ENCODE results near the gene FRMD8. TPM values are rescaled to one million over a fixed set of nuclear protein-coding genes. Genes with fewer than 3 reads are reported as not detected.

Gene FRMD8
- total RNA-seq, 1 experiment from 2014 or later, result 68.3 TPM

DNA sequence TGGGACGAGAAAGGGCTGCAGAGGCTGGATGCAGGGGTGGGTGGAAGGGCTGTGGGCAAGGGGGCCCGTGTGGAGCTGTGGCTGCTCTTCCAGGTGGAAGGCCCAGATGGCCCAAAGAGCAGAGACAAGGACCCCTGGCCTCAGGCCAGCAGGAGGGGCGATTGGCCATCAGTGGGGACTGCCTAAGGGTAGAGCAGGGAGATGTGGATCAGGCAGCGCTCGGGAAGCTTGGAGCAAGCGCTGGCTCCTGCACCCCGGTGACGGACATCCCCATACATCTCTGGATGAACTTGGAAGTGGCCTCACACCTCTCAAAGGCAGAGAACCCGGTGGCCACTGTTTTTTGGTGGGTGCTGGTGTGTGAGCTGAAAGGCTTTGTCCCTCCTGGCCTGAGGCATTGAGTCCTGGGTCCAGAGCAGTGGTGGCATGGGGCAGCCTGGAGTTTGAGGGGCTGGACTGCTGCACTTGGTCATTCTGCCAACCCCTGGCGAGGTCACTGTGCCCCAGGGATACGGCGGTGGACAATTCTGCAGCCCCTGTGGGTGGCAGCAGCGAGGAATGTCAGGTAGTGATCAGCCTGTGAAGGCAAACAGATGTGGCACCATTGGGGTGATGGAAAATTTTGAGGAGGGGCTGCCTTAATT lies 5.9 kb downstream of the FRMD8 start:
- Histone ChIP-seq H3K4me3 (ENCODE audit: low read length) (no peak overlapping the region), H3K9me3 (ENCODE audit: low read length) (no peaks in the 10 kb centered on the region), H3K9ac (ENCODE audit: low read length) (no peak overlapping the region), H2AFZ (ENCODE audit: low read length) (no peak overlapping the region), H3K4me1 (ENCODE audit: insufficient read depth, low read length) (peaks cover 11% of the 10 kb centered on the region), H3K27me3 (ENCODE audit: low read length) (no peaks in the 10 kb centered on the region), H3K36me3 (ENCODE audit: low read depth, low read length) (peaks cover 7% of the 10 kb centered on the region; the same call in 1 of the 2 replicates), H3K79me2 (ENCODE audit: low read length) (peaks cover 38% of the 10 kb centered on the region), H3F3A (ENCODE audit: low read length, unreplicated experiment) (no peaks in the 10 kb centered on the region), H3K4me2 (ENCODE audit: low read length) (no peak overlapping the region), H4K20me1 (ENCODE audit: low read length) (peaks cover 6% of the 10 kb centered on the region; the same call in 1 of the 2 replicates), H3K9me2 (replicated peaks; ENCODE audit: low read length) (no peaks in the 10 kb centered on the region), H3K27ac (ENCODE audit: low read length) (no peak overlapping the region)
- no peak for DNase-seq
- POLR2A ChIA-PET (ENCODE audit: unreplicated experiment), result interaction anchor here (0.6 kb wide), 1 partner anchor 115 kb away, joined by 3 read pairs; no protein-coding TSS in a partner anchor
- CTCF ChIA-PET, result no interaction called here
- no TSS peak for BruUV-seq (replicated peaks)
- intact Hi-C loops (cut with micrococcal nuclease), result no loop called here
- TF ChIP-seq EZH2 (IDR thresholded peaks at IDR 0.05; ENCODE audit: low read length, unreplicated experiment), result no peak
- TF ChIP-seq EZH2phosphoT487 (IDR thresholded peaks at IDR 0.05; ENCODE audit: borderline replicate concordance, low read length), result no peak
- TF ChIP-seq, protein P1, sequence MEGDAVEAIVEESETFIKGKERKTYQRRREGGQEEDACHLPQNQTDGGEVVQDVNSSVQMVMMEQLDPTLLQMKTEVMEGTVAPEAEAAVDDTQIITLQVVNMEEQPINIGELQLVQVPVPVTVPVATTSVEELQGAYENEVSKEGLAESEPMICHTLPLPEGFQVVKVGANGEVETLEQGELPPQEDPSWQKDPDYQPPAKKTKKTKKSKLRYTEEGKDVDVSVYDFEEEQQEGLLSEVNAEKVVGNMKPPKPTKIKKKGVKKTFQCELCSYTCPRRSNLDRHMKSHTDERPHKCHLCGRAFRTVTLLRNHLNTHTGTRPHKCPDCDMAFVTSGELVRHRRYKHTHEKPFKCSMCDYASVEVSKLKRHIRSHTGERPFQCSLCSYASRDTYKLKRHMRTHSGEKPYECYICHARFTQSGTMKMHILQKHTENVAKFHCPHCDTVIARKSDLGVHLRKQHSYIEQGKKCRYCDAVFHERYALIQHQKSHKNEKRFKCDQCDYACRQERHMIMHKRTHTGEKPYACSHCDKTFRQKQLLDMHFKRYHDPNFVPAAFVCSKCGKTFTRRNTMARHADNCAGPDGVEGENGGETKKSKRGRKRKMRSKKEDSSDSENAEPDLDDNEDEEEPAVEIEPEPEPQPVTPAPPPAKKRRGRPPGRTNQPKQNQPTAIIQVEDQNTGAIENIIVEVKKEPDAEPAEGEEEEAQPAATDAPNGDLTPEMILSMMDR (conservative IDR thresholded peaks at IDR 0.05; ENCODE audit: low read depth, low read length), result no peak
- no peak for ATAC-seq

DNA sequence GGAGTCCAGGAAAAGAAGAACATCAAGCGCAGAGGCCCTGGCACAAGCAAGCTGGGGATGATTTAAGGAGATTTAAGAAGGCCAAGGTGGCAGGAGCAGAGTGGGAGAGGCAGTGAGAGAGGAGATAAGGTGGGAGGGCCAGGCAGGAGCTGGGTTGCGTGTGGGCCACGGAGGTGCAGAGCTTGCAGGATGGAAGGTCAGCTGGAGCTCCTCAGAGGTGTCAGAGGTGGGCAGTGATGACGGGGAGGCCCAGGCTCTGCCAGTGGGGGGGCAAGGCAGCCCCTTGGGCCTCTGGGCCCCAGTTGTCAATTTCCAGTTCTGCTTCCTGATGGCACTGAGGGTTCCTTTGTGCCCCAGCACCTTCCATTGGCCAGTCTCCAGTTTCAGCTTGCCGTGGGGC lies 6.5 kb downstream of the FRMD8 start:
- Histone ChIP-seq H3K9me3 (ENCODE audit: low read length) (no peaks in the 10 kb centered on the region), H3K79me2 (ENCODE audit: low read length) (peaks cover 32% of the 10 kb centered on the region), H3F3A (ENCODE audit: low read length, unreplicated experiment) (no peaks in the 10 kb centered on the region), H2AFZ (ENCODE audit: low read length) (no peak overlapping the region), H3K36me3 (ENCODE audit: low read depth, low read length) (peaks cover 7% of the 10 kb centered on the region; the same call in 1 of the 2 replicates), H3K4me2 (ENCODE audit: low read length) (no peak overlapping the region), H3K27me3 (ENCODE audit: low read length) (no peaks in the 10 kb centered on the region), H3K9ac (ENCODE audit: low read length) (no peak overlapping the region), H3K4me1 (ENCODE audit: insufficient read depth, low read length) (peaks cover 6% of the 10 kb centered on the region), H4K20me1 (ENCODE audit: low read length) (peaks cover 6% of the 10 kb centered on the region; the same call in 1 of the 2 replicates), H3K4me3 (ENCODE audit: low read length) (no peak overlapping the region), H3K9me2 (replicated peaks; ENCODE audit: low read length) (no peaks in the 10 kb centered on the region), H3K27ac (ENCODE audit: low read length) (no peak overlapping the region)
- DNase-seq (no peak), ATAC-seq (no peak)
- CTCF ChIA-PET, result no interaction called here
- TF ChIP-seq EZH2phosphoT487 (IDR thresholded peaks at IDR 0.05; ENCODE audit: borderline replicate concordance, low read length) (no peak), EZH2 (IDR thresholded peaks at IDR 0.05; ENCODE audit: low read length, unreplicated experiment) (no peak)
- TF ChIP-seq, protein P1 (conservative IDR thresholded peaks at IDR 0.05; ENCODE audit: low read depth, low read length), result no peak
- BruUV-seq (replicated peaks), result no TSS peak
- POLR2A ChIA-PET (ENCODE audit: unreplicated experiment), result interaction anchor here (0.6 kb wide), 1 partner anchor 114 kb away, joined by 3 read pairs; no protein-coding TSS in a partner anchor
- intact Hi-C loops (cut with micrococcal nuclease), result no loop called here

DNA sequence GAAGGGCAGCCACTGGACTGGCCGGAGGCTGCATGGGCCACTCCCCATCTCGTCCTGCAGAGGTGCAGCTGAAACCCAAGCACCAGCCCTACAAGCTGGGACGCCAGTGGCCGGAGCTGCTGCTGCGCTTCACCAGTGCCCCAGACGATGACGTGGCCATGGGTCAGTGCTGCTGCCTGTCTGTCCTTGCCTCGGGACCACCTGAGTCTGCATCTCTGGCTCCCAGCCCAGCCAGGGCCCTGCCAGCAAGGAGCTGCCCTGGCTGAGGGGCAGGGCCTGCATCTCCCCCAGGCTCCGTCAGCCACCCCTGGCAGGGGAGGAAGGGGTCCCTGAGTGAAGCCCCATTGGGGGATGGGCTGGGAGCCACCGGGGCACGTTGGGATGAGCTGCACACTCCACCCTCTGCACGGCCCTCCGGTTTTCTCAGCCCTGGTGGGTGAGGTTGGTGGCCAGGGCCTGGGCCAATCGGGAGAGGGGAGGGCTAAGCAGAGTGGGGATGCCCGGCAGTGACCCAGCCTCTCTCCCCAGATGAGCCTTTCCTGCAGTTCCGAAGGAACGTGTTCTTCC lies 7.2 kb downstream of the FRMD8 start:
- DNase-seq, result no peak
- H3K4me3 ChIP-seq (ENCODE audit: low read length), result no peak overlapping the region
- ChIA-PET CTCF (interaction anchor here (0.7 kb wide), 1 partner anchor 628 kb away, joined by 4 read pairs; no protein-coding TSS in a partner anchor), POLR2A (ENCODE audit: unreplicated experiment) (no interaction called here)
- no peaks in the 10 kb centered on the region for H3K9me3 ChIP-seq (ENCODE audit: low read length)
- TF ChIP-seq EZH2phosphoT487 (IDR thresholded peaks at IDR 0.05; ENCODE audit: borderline replicate concordance, low read length), result no peak
- TF ChIP-seq, protein P1 (conservative IDR thresholded peaks at IDR 0.05; ENCODE audit: low read depth, low read length), result no peak
- no peak for TF ChIP-seq EZH2 (IDR thresholded peaks at IDR 0.05; ENCODE audit: low read length, unreplicated experiment)
- H3K27ac ChIP-seq (ENCODE audit: low read length), result no peak overlapping the region
- H3K79me2 ChIP-seq (ENCODE audit: low read length), result peaks cover 25% of the 10 kb centered on the region
- intact Hi-C loops (cut with micrococcal nuclease), result no loop called here
- H3K9ac ChIP-seq (ENCODE audit: low read length), result no peak overlapping the region
- H3K9me2 ChIP-seq (replicated peaks; ENCODE audit: low read length), result no peaks in the 10 kb centered on the region
- ATAC-seq, result no peak
- no peaks in the 10 kb centered on the region for H3F3A ChIP-seq (ENCODE audit: low read length, unreplicated experiment)
- H3K4me2 ChIP-seq (ENCODE audit: low read length), result no peak overlapping the region
- H2AFZ ChIP-seq (ENCODE audit: low read length), result no peak overlapping the region
- no peaks in the 10 kb centered on the region for H3K27me3 ChIP-seq (ENCODE audit: low read length)
- peaks cover 6% of the 10 kb centered on the region; the same call in 1 of the 2 replicates for H4K20me1 ChIP-seq (ENCODE audit: low read length)
- H3K4me1 ChIP-seq (ENCODE audit: insufficient read depth, low read length), result no peaks in the 10 kb centered on the region
- H3K36me3 ChIP-seq (ENCODE audit: low read depth, low read length), result peaks cover 12% of the 10 kb centered on the region; the same call in 1 of the 2 replicates
- no TSS peak for BruUV-seq (replicated peaks)
